Hepatocyte (in vitro differentiated cells): ENCODE data around the gene EXD3. TPM values are rescaled to one million over a fixed set of nuclear protein-coding genes. Genes with fewer than 3 reads are reported as not detected.

ENCODE experiments used
- DNase-seq: peaks from one replicate; pipeline ENCODE4 v3.0.0-alpha.2; 2016; ENCODE audit warnings: low spot score
- H2AFZ ChIP-seq: fragments of 200-600 bp; sonication (generic); 2 replicates; pipeline ENCODE4 v1.6.0; 2016; ENCODE audit warnings: antibody characterized with exemption, mild to moderate bottlenecking
- H3K27ac ChIP-seq: fragments of 200-600 bp; sonication (generic); 2 replicates; pipeline ENCODE4 v1.5.1; 2016; ENCODE audit warnings: mild to moderate bottlenecking
- H3K27me3 ChIP-seq: fragments of 200-600 bp; sonication (generic); 2 replicates; pipeline ENCODE4 v1.6.1; 2016
- H3K36me3 ChIP-seq: fragments of 200-600 bp; sonication (generic); replicated peaks from 2 replicates; pipeline ENCODE4 v1.5.1; 2016; ENCODE audit warnings: low read depth; ENCODE audit not compliant: insufficient read depth
- H3K4me1 ChIP-seq: fragments of 200-600 bp; sonication (generic); 2 replicates; pipeline ENCODE4 v1.5.1; 2016; ENCODE audit warnings: mild to moderate bottlenecking, moderate library complexity; ENCODE audit not compliant: insufficient read depth
- H3K4me2 ChIP-seq: fragments of 200-600 bp; sonication (generic); 2 replicates; pipeline ENCODE4 v1.6.0; 2016
- H3K4me3 ChIP-seq: fragments of 200-600 bp; sonication (generic); 2 replicates; pipeline ENCODE4 v1.5.1; 2016; ENCODE audit warnings: mild to moderate bottlenecking
- H3K79me2 ChIP-seq: fragments of 200-600 bp; sonication (generic); 2 replicates; pipeline ENCODE4 v1.6.0; 2017; ENCODE audit warnings: mild to moderate bottlenecking
- H3K9me2 ChIP-seq: fragments of 200-600 bp; sonication (generic); replicated peaks from 2 replicates; pipeline ENCODE4 v1.6.0; 2017; ENCODE audit warnings: mild to moderate bottlenecking; ENCODE audit not compliant: insufficient read depth
- H3K9me3 ChIP-seq: fragments of 200-600 bp; sonication (generic); 2 replicates; pipeline ENCODE4 v1.5.1; 2016; ENCODE audit warnings: low read depth, mild to moderate bottlenecking
- H4K20me1 ChIP-seq: fragments of 200-600 bp; sonication (generic); 2 replicates; pipeline ENCODE4 v1.6.0; 2016; ENCODE audit warnings: mild to moderate bottlenecking; ENCODE audit not compliant: insufficient read depth, poor library complexity, severe bottlenecking
- CTCF ChIP-seq: fragments of 200-600 bp; sonication (generic); IDR thresholded peaks from 2 replicates; pipeline ENCODE4 v1.5.1; 2016; ENCODE audit warnings: antibody characterized with exemption, mild to moderate bottlenecking; ENCODE audit not compliant: poor library complexity
- EZH2 ChIP-seq: fragments of 200-600 bp; sonication (generic); IDR thresholded peaks from 2 replicates; pipeline ENCODE4 v1.6.1; 2016; ENCODE audit warnings: antibody characterized with exemption, mild to moderate bottlenecking, borderline replicate concordance
- EZH2phosphoT487 ChIP-seq: fragments of 200-600 bp; sonication (generic); IDR thresholded peaks from one replicate; pipeline ENCODE4 v1.6.1; 2018; ENCODE audit warnings: antibody characterized with exemption, mild to moderate bottlenecking, low read depth, moderate library complexity; ENCODE audit not compliant: unreplicated experiment, severe bottlenecking
- WGBS: methylation state at CpG from one replicate; pipeline ENCODE4 v1.1.6; 2016; ENCODE audit warnings: low lambda C conversion rate; ENCODE audit errors: missing lambda C conversion rate; 5-methylcytosine and 5-hydroxymethylcytosine counted together
- polyA plus RNA-seq: library from polyadenylated mRNA; unstranded; fragments of >200 nt; fragmentation: Nextera tagmentation; extraction: Ambion mirVana; gene quantifications from 2 replicates; pipeline ENCODE4 v1.2.1, GENCODE V29; 2016
- total RNA-seq: library from RNA; depleted of rRNA; stranded (reverse); fragments of >200 nt; gene quantifications from 2 replicates; pipeline ENCODE4 v1.2.3, GENCODE V29; 2014

Gene EXD3
- total and polyA plus RNA-seq, 2 experiments from 2014 or later: 11.8 to 21.6 TPM

GRCh38 chr9:137265496-137266161, 157.3 kb downstream of the EXD3 start:
- H2AFZ ChIP-seq: no peak overlapping the region
- TF ChIP-seq CTCF (no peak), EZH2phosphoT487 (no peak), EZH2 (no peak)
- H3K9me3 ChIP-seq: no peaks in the 10 kb centered on the region
- no peak for DNase-seq
- H3K9me2 ChIP-seq: no peaks in the 10 kb centered on the region
- H4K20me1 ChIP-seq: no peaks in the 10 kb centered on the region
- H3K79me2 ChIP-seq: no peaks in the 10 kb centered on the region
- no peak overlapping the region for H3K27ac ChIP-seq
- H3K4me1 ChIP-seq: no peaks in the 10 kb centered on the region
- H3K36me3 ChIP-seq: no peaks in the 10 kb centered on the region
- H3K27me3 ChIP-seq: no peaks in the 10 kb centered on the region
- no peak overlapping the region for H3K4me2 ChIP-seq
- no peak overlapping the region for H3K4me3 ChIP-seq
- 94% methylated on average over 29 of the region's 29 CpGs for WGBS

GRCh38 chr9:137264067-137264466, 158.9 kb downstream of the EXD3 start:
- no peak for TF ChIP-seq EZH2
- TF ChIP-seq EZH2phosphoT487: no peak
- TF ChIP-seq CTCF: no peak
- Histone ChIP-seq H3K9me2 (no peaks in the 10 kb centered on the region), H3K4me1 (no peaks in the 10 kb centered on the region), H2AFZ (no peak overlapping the region), H3K4me2 (no peak overlapping the region), H3K36me3 (no peaks in the 10 kb centered on the region), H3K4me3 (no peak overlapping the region), H3K27me3 (no peaks in the 10 kb centered on the region), H4K20me1 (no peaks in the 10 kb centered on the region), H3K9me3 (no peaks in the 10 kb centered on the region), H3K27ac (no peak overlapping the region), H3K79me2 (no peaks in the 10 kb centered on the region)
- 97% methylated on average over 22 of the region's 22 CpGs for WGBS
- no peak for DNase-seq

GRCh38 chr9:137263506-137263905, 159.5 kb downstream of the EXD3 start:
- WGBS: 93% methylated on average over 8 of the region's 10 CpGs
- Histone ChIP-seq H3K4me3 (no peak overlapping the region), H3K4me2 (no peak overlapping the region), H3K9me3 (no peaks in the 10 kb centered on the region), H3K27ac (no peak overlapping the region), H3K9me2 (no peaks in the 10 kb centered on the region), H3K36me3 (no peaks in the 10 kb centered on the region), H4K20me1 (no peaks in the 10 kb centered on the region), H3K27me3 (no peaks in the 10 kb centered on the region), H3K79me2 (no peaks in the 10 kb centered on the region), H3K4me1 (no peaks in the 10 kb centered on the region), H2AFZ (no peak overlapping the region)
- TF ChIP-seq EZH2 (no peak), CTCF (no peak), EZH2phosphoT487 (no peak)
- no peak for DNase-seq
